NCI-H1436 treated with DMSO at 0.1 percent for 48 hours (cell line): ENCODE data around the gene GOLPH3.

ENCODE experiments used
- DNase-seq: peaks from one replicate; lab custom pipeline; 2025; lab: John Stamatoyannopoulos, UW

The GOLPH3 gene

DNA sequence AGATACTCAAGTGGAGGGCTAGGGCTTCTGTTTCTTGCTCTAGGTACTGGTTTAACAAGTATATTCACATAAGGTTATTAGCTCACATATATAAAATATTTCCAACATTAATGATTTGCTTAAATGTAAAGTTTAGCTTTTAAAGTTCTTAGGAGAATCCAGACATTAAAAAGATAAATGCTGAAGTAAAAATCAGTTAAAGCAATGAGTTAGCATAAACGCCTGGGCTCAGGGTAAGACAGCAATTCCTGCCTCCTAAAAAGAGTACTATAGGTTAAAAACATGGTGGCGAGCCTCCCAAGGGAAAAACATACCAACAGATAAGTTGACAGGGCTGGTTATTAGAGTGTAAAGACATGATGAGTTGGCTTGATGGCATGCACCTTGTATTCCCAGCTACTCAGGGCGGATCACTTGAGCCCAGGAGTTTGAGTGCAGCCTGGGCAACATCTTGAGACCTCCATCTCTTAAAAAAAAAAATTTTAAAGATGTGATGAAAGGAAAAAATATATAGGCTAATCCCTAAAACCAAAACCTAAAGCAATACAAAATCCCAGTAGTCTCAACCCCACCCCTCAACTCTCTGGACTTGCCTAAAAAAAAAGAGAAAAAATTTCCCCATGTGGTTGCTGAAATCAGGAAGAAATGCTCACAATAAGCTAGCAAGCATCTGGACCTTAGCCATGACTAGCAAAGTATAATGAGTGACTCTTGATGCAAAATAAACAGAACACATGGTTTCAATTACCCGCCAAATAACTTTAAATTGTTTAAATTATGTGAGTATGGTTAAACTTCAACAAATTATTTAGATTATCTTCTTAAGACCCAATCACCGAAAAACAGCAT is 3.6 kb downstream of the GOLPH3 start:
- DNase-seq: no peak

GRCh38 chr5:32168460-32169033 is 5.6 kb downstream of the GOLPH3 start:
- DNase-seq: no peak

DNA sequence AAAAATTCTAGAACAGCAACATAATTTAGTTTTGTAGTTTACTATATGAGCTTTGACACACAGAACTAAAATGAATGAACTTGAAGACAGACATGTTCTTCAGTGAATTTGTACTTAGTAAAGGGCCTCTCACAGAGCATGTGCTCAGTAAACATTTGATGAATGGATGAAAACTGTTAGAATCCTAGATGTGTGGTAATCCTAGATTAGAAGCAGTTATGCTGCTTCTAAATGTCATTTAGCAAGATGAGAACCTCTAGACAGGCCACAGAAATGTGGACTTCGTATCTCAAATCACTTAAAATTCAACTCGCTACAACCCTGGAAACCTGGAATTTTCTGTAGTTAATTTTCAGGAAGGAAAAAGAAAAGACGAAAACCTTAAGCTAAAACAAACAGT is 8.5 kb downstream of the GOLPH3 start:
- DNase-seq: no peak

DNA sequence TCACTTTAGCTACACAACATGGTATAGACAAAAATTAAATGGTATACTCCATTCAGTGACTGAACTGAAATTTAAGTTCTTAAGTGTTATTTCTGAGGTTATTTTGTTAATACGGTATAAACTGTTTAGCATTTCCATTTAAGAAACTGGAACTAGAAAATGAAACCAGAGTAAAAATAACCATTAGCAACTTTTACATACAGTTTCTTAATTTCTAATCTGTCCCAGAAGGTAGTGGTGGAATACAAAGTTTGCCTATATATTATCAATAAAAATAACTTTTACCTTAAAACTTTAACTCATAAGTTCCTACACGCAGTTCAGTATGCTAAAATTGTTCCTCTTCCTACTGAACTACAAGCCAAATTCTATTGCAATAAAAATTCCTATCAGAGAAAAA is 10.3 kb downstream of the GOLPH3 start:
- DNase-seq: no peak

DNA sequence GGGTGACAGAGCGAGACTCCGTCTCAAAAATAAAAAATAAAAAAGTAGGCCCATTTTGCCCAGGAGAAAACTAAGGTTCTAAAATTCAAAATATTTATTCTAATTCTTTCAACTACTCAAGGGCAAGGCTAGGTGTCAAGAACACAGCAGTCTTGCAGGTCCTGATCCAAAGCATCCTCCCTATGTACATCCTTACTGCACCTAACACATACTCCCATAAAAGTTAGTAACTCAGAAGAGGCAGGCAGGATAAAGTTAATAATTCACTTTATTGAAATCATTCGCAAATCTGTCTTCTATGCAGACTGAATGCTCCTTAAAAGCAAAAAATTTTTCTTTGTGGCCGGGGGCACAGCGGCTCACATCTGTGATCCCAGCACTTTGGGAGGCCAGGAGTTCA is 11.1 kb downstream of the GOLPH3 start:
- no peak for DNase-seq

- no peak for DNase-seq
These were observed 13.9 kb downstream of the GOLPH3 start for GRCh38 chr5:32160228-32160627.

- DNase-seq: no peak
These were observed 14.6 kb downstream of the GOLPH3 start for GRCh38 chr5:32159328-32160072.

DNA sequence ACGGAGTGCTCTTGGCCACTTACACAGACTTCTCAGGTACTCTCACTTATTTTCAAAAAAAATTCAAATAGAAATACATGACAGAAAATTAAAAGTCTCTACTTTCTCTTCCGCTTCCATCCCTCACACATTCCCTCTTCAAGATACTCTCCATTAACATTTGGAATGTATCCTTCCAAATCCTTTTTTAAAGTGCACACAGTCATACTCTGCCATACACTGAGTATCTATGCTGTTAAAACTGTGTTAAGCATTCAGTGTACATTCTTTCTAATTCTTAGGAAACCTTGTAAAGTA is 15.5 kb downstream of the GOLPH3 start:
- no peak for DNase-seq

- no peak for DNase-seq
These were observed 17.0 kb downstream of the GOLPH3 start for GRCh38 chr5:32157078-32157477.

DNA sequence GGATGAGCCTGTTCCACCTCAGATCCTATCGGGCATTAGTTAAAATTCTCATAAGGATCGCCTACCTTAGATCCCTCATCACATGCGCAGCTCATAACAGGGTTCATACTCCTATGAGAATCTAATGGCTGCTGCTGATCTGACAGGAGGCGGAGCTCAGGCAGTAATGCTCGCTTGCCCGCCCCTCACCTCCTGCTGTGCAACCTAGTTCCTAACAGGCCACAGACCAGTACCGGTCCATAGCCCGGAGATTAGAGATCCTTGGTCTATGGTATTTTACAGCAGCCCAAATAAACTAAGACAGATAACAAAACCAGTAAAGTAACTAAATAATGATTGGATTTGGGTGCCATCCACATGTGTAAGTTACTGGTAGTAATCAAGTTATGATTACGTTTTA is 17.5 kb downstream of the GOLPH3 start:
- no peak for DNase-seq

DNA sequence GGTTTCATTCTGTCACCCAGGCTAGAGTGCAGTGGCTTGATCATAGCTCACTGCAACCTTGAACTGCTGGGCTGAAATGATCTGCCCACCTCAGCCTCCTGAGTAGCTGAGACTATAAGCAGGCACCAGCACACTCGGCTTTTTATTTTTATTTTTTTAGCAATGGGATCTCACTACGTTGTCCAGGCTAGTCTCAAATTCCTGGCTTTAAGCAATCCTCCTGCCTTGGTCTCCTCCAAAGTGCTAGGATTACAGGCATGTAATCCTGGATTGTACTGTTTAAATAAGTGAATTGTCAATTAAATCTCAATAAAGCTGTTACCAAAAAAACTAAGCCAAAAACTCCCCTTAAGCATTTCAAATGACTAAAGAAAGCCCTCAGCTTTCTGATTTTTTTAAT is 18.9 kb downstream of the GOLPH3 start:
- no peak for DNase-seq

GRCh38 chr5:32153723-32154122 is 20.4 kb downstream of the GOLPH3 start:
- no peak for DNase-seq

- DNase-seq: no peak
These were observed 22.9 kb downstream of the GOLPH3 start for GRCh38 chr5:32151198-32151597.

DNA sequence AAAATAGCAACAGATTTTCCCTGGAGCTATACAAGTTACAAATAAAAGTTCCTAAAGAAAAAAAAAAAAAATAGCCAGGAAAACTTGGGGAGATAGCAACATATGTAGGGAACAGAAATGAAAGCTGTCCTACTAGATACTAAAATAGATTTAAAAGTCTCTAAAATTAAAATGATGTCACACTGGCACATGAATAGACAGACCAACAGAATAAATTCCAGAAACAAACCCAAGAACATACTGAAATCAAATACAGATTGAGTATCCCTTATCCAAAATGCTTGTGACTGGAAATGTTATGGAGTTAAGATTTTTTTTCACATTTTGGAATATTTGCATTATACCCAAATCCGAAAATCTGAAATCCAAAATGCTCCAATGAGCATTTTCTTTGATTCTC is 23.8 kb downstream of the GOLPH3 start:
- no peak for DNase-seq

- no peak for DNase-seq
These were observed 26.2 kb downstream of the GOLPH3 start for GRCh38 chr5:32147959-32148358.

- DNase-seq: no peak
These were observed 26.9 kb downstream of the GOLPH3 start for GRCh38 chr5:32147236-32147635.

DNA sequence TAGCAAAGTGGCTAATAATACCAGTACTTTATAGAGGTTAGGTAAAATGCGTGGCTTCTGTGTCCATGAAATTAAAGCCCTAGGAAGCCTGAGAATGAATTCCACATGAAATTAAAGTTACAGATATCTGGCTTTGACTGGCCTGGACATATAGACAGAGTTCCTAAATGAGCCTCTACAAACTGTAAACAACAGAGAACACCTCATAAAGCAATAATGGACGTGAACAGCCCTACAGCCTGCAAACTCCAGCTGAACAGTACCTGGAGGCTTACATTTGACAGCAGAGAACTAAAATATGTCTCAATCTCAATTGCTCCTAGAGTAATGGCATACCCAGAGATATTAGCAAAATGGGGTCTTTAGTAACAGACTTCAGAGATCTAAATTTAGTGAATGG is 28.7 kb downstream of the GOLPH3 start:
- no peak for DNase-seq

- DNase-seq: no peak
These were observed 29.5 kb downstream of the GOLPH3 start for GRCh38 chr5:32144378-32145207.

GRCh38 chr5:32143617-32144377 is 30.3 kb downstream of the GOLPH3 start:
- no peak for DNase-seq

DNA sequence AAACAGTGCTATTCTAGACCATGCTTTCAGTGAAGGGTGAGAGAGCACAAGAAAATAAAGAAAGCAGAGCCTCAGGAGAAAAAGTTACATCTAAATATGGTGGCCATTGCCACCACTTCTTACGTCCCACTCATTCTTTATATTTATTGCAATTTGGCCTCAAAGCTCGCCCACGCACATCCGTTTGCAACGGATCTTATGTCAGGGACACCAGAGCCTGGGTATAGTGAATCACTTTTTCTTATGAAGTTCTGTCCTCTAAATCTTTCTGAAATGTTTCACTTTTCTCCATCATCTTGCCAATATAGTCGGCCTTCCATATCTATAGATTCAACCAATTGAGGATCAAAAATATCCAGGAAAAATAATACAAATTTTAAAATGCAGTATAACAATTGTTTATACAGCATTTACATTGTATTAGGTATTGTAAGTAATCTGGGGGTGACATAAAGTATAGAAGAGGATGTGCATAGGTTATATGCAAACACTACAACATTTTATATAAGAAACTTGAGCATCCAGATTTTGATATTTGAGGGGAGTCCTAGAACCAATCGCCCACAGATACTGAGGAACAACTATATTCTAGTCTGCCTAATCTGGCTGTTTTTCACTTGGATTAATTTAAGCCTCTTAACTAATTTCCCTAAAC is 35.2 kb downstream of the GOLPH3 start:
- no peak for DNase-seq

DNA sequence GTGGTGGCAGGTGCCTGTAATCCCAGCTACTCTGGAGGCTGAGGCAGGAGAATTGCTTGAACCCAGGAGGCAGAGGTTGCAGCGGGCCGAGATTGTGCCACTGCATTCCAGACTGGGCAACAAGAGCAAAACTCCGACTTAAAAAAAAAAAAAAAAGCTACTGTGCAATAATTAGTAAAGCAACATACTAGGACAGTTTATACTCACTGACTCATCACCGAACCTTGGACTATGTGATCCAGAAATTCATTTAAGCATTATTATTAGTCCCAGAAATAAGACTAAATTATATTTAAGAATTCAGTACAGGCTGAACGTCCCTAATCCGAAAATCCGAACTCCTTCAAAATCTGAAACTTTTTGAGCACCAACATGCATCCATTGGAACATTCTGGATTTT is 37.8 kb downstream of the GOLPH3 start:
- no peak for DNase-seq
